ENCODE results near the gene RPL41. TPM values are rescaled to one million over a fixed set of nuclear protein-coding genes. Genes with fewer than 3 reads are reported as not detected.

Gene RPL41
- total RNA-seq, 1 donor from 2014 or later: 3,805 TPM

DNA sequence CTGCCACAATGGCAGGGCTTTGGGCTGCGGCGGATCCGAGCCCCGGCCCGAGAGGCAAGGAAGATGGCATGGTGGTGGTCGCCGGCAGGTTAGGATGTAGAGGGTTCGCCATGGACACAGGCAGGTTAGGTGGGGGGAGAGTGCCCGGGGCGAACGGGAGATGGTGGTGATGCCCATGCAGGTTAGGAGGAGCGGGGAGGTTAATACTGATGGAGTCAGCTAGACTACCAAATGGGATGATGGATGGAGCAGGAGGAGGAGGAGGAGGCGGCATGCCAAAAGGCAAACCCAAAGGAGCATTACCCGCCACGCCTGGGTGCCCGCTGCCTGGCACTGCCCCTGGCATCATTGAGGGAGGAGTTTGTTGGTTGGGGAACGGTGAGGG lies 47.9 kb downstream of the RPL41 start:
- Histone ChIP-seq H3F3A (ENCODE audit: low read depth) (peaks cover 66% of the 10 kb centered on the region), H3K4me2 (no peak overlapping the region), H3K4me1 (peaks cover 45% of the 10 kb centered on the region), H3K27ac (peak overlapping the region; percentile 20), H3K79me2 (ENCODE audit: low read depth) (peaks cover 18% of the 10 kb centered on the region), H4K20me1 (ENCODE audit: low read depth) (peaks cover 59% of the 10 kb centered on the region), H3K9ac (no peak overlapping the region), H3K4me3 (no peak overlapping the region), H3K9me3 (ENCODE audit: low read depth) (no peaks in the 10 kb centered on the region), H2AFZ (replicated peaks) (no peak overlapping the region), H3K27me3 (no peaks in the 10 kb centered on the region), H3K36me3 (peaks cover 4% of the 10 kb centered on the region)
- no peak overlapping the region for H3K4me3 Mint-ChIP-seq
- TF ChIP-seq EZH2 (IDR thresholded peaks at IDR 0.05) (no peak), EZH2phosphoT487 (IDR thresholded peaks at IDR 0.05) (no peak)
- TF ChIP-seq, protein P1, sequence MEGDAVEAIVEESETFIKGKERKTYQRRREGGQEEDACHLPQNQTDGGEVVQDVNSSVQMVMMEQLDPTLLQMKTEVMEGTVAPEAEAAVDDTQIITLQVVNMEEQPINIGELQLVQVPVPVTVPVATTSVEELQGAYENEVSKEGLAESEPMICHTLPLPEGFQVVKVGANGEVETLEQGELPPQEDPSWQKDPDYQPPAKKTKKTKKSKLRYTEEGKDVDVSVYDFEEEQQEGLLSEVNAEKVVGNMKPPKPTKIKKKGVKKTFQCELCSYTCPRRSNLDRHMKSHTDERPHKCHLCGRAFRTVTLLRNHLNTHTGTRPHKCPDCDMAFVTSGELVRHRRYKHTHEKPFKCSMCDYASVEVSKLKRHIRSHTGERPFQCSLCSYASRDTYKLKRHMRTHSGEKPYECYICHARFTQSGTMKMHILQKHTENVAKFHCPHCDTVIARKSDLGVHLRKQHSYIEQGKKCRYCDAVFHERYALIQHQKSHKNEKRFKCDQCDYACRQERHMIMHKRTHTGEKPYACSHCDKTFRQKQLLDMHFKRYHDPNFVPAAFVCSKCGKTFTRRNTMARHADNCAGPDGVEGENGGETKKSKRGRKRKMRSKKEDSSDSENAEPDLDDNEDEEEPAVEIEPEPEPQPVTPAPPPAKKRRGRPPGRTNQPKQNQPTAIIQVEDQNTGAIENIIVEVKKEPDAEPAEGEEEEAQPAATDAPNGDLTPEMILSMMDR (IDR thresholded peaks at IDR 0.05): no peak
- H3K27me3 Mint-ChIP-seq (ENCODE audit: insufficient read depth, low read depth): peaks cover 14% of the 10 kb centered on the region
- H3K4me1 Mint-ChIP-seq: peaks cover 45% of the 10 kb centered on the region
- no peak for DNase-seq (ENCODE audit: low spot score)
- no peaks in the 10 kb centered on the region for H3K9me3 Mint-ChIP-seq
- H3K27ac Mint-ChIP-seq: no peak overlapping the region
- peaks cover 62% of the 10 kb centered on the region for H3K36me3 Mint-ChIP-seq

DNA sequence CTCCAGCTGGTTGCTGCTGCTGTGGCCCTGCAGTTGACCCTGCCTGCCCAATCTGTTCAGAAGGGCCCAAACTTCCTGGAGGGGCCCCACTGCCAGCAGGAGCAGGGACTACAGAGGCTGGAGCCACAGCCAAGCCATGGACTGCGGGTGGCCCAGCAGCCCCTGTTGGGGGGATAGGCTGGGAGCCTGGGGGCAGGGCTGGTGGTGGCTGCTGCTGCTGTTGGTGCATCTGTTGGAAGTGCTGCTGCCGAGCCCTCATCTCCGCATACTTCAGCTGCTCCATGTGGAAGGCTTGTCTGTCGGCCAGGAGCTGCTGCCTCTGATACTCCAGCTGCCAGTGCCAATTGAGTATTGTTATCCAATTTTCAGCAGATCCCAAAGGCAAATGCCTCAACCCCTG lies 48.9 kb downstream of the RPL41 start:
- no peak overlapping the region for H3K4me3 ChIP-seq
- H3K9me3 Mint-ChIP-seq: no peaks in the 10 kb centered on the region
- H3K36me3 ChIP-seq: peaks cover 4% of the 10 kb centered on the region
- peaks cover 13% of the 10 kb centered on the region for H3K27me3 Mint-ChIP-seq (ENCODE audit: insufficient read depth, low read depth)
- peaks cover 56% of the 10 kb centered on the region for H3F3A ChIP-seq (ENCODE audit: low read depth)
- H2AFZ ChIP-seq (replicated peaks): no peak overlapping the region
- H3K27me3 ChIP-seq: no peaks in the 10 kb centered on the region
- peaks cover 35% of the 10 kb centered on the region for H3K4me1 Mint-ChIP-seq
- peaks cover 56% of the 10 kb centered on the region for H3K36me3 Mint-ChIP-seq
- H4K20me1 ChIP-seq (ENCODE audit: low read depth): peaks cover 49% of the 10 kb centered on the region
- H3K9me3 ChIP-seq (ENCODE audit: low read depth): no peaks in the 10 kb centered on the region
- H3K4me1 ChIP-seq: peaks cover 35% of the 10 kb centered on the region
- DNase-seq (ENCODE audit: low spot score): no peak
- peaks cover 7% of the 10 kb centered on the region for H3K79me2 ChIP-seq (ENCODE audit: low read depth)
- no peak overlapping the region for H3K27ac ChIP-seq
- TF ChIP-seq EZH2 (IDR thresholded peaks at IDR 0.05) (no peak), EZH2phosphoT487 (IDR thresholded peaks at IDR 0.05) (no peak)
- no peak overlapping the region for H3K4me2 ChIP-seq
- no peak overlapping the region for H3K4me3 Mint-ChIP-seq
- H3K27ac Mint-ChIP-seq: no peak overlapping the region
- H3K9ac ChIP-seq: no peak overlapping the region

Other genes with a start within 250 kb of the RPL41 start
- 44.6 and 72.5 TPM in 2 replicates for gene PYM1, start 188.7 kb upstream of the RPL41 start, total RNA-seq (ENCODE audit: low replicate concordance)
- gene DGKA, start 185.5 kb upstream of the RPL41 start, total RNA-seq (ENCODE audit: low replicate concordance): 24.1 and 27.0 TPM in 2 replicates
- gene PMEL, start 150.6 kb upstream of the RPL41 start, total RNA-seq (ENCODE audit: low replicate concordance): 207 and 301 TPM in 2 replicates
- 46.5 and 52.2 TPM in 2 replicates for gene CDK2, start 149.8 kb upstream of the RPL41 start, total RNA-seq (ENCODE audit: low replicate concordance)
- gene RAB5B, start 142.6 kb upstream of the RPL41 start, total RNA-seq (ENCODE audit: low replicate concordance): 62.9 and 64.5 TPM in 2 replicates
- 17.5 and 35.5 TPM in 2 replicates for gene SUOX, start 119.4 kb upstream of the RPL41 start, total RNA-seq (ENCODE audit: low replicate concordance)
- gene IKZF4, start 95.6 kb upstream of the RPL41 start, total RNA-seq (ENCODE audit: low replicate concordance): 2.1 and 4.4 TPM in 2 replicates
- gene RPS26, start 74.7 kb upstream of the RPL41 start, total RNA-seq (ENCODE audit: low replicate concordance): 721 and 819 TPM in 2 replicates
- gene ERBB3, start 36.5 kb upstream of the RPL41 start, total RNA-seq (ENCODE audit: low replicate concordance): 6.3 and 8.8 TPM in 2 replicates
- 168 and 242 TPM in 2 replicates for gene PA2G4, start 12.1 kb upstream of the RPL41 start, total RNA-seq (ENCODE audit: low replicate concordance)
- gene ZC3H10, start 1.6 kb downstream of the RPL41 start, total RNA-seq (ENCODE audit: low replicate concordance): 10.3 and 10.8 TPM in 2 replicates
- gene ESYT1, start 11.6 kb downstream of the RPL41 start, total RNA-seq (ENCODE audit: low replicate concordance): 75.3 and 146 TPM in 2 replicates
- 131 and 198 TPM in 2 replicates for gene MYL6B, start 36.0 kb downstream of the RPL41 start, total RNA-seq (ENCODE audit: low replicate concordance)
- 1,139 and 1,233 TPM in 2 replicates for gene MYL6, start 41.7 kb downstream of the RPL41 start, total RNA-seq (ENCODE audit: low replicate concordance)
- 92.3 and 103 TPM in 2 replicates for gene SMARCC2, start 72.8 kb downstream of the RPL41 start, total RNA-seq (ENCODE audit: low replicate concordance)
- 52.1 and 68.9 TPM in 2 replicates for gene RNF41, start 105.3 kb downstream of the RPL41 start, total RNA-seq (ENCODE audit: low replicate concordance)
- 27.9 and 40.9 TPM in 2 replicates for gene NABP2, start 107.7 kb downstream of the RPL41 start, total RNA-seq (ENCODE audit: low replicate concordance)
- gene SLC39A5, start 113.4 kb downstream of the RPL41 start, total RNA-seq (ENCODE audit: low replicate concordance): 0.54 and 1.5 TPM in 2 replicates
- 9.1 and 18.1 TPM in 2 replicates for gene ANKRD52, start 141.8 kb downstream of the RPL41 start, total RNA-seq (ENCODE audit: low replicate concordance)
- gene COQ10A, start 150.3 kb downstream of the RPL41 start, total RNA-seq (ENCODE audit: low replicate concordance): 32.1 and 41.8 TPM in 2 replicates
- 91.1 and 133 TPM in 2 replicates for gene CS, start 183.7 kb downstream of the RPL41 start, total RNA-seq (ENCODE audit: low replicate concordance)
- gene CNPY2, start 199.4 kb downstream of the RPL41 start, total RNA-seq (ENCODE audit: low replicate concordance): 107 and 128 TPM in 2 replicates
- gene PAN2, start 217.4 kb downstream of the RPL41 start, total RNA-seq (ENCODE audit: low replicate concordance): 61.9 and 116 TPM in 2 replicates
- 0.31 and 1.5 TPM in 2 replicates for gene IL23A, start 222.3 kb downstream of the RPL41 start, total RNA-seq (ENCODE audit: low replicate concordance)
- gene STAT2, start 243.5 kb downstream of the RPL41 start, total RNA-seq (ENCODE audit: low replicate concordance): 86.4 and 105 TPM in 2 replicates
- gene APOF, start 246.2 kb downstream of the RPL41 start, total RNA-seq (ENCODE audit: low replicate concordance): not detected in 2 replicates

Measured in neural progenitor cell (in vitro differentiated cells).